PC-9 (cell line): ENCODE data around the gene POU6F2. TPM values are rescaled to one million over a fixed set of nuclear protein-coding genes. Genes with fewer than 3 reads are reported as not detected.

Experiments
- BruUV-seq: library from RNA; stranded (reverse); fragments of 400-500 nt; replicated peaks from 2 replicates; lab custom pipeline; 2021; lab: Mats Ljungman, UMichigan
- CTCF ChIA-PET: fragments of 300-600 bp; sonication (Branson Sonifier 250); formaldehyde crosslinking; loops from one replicate; lab custom pipeline; 2022; ENCODE audit warnings: antibody characterized with exemption; lab: Charles Lee
- POLR2A ChIA-PET: fragments of 300-600 bp; sonication (Branson Sonifier 250); formaldehyde crosslinking; loops from one replicate; lab custom pipeline; 2022; ENCODE audit warnings: antibody characterized with exemption; ENCODE audit not compliant: unreplicated experiment; lab: Charles Lee
- DNase-seq, 2 experiments: peaks; one replicate each; pipeline versions ENCODE4 v3.0.0 to v3.0.0-alpha.2; 2015 to 2022; ENCODE audit warnings: mixed read lengths in 1 of 2
- H2AFZ ChIP-seq: fragments of 200-600 bp; sonication (generic); 2 replicates; pipeline ENCODE4 v1.8.1; 2017; ENCODE audit warnings: antibody characterized with exemption
- H3F3A ChIP-seq: fragments of 200-600 bp; sonication (generic); 2 replicates; pipeline ENCODE4 v1.8.1; 2017; ENCODE audit warnings: antibody characterized with exemption, mild to moderate bottlenecking, low read depth; ENCODE audit not compliant: insufficient read depth
- H3K27ac ChIP-seq: fragments of 200-600 bp; sonication (generic); 2 replicates; pipeline ENCODE4 v1.6.1; 2016; ENCODE audit warnings: mixed run types
- H3K27me3 ChIP-seq: fragments of 200-600 bp; sonication (generic); 2 replicates; pipeline ENCODE4 v1.6.1; 2016; ENCODE audit warnings: low read depth, mixed run types; ENCODE audit not compliant: insufficient read depth
- H3K36me3 ChIP-seq: fragments of 200-600 bp; sonication (generic); 2 replicates; pipeline ENCODE4 v1.6.1; 2016; ENCODE audit warnings: low read depth, mixed run types
- H3K4me1 ChIP-seq: fragments of 200-600 bp; sonication (generic); replicated peaks from 2 replicates; pipeline ENCODE4 v1.6.1; 2016; ENCODE audit warnings: mixed run types; ENCODE audit not compliant: insufficient read depth
- H3K4me2 ChIP-seq: fragments of 200-600 bp; sonication (generic); 2 replicates; pipeline ENCODE4 v1.6.1; 2017; ENCODE audit warnings: mixed run types
- H3K4me3 ChIP-seq: fragments of 200-600 bp; sonication (generic); 2 replicates; pipeline ENCODE4 v1.6.1; 2016; ENCODE audit warnings: mixed run types
- H3K79me2 ChIP-seq: fragments of 200-600 bp; sonication (generic); 2 replicates; pipeline ENCODE4 v1.6.1; 2017; ENCODE audit warnings: low read depth, mixed run types
- H3K9me2 ChIP-seq: fragments of 200-600 bp; sonication (generic); 2 replicates; pipeline ENCODE4 v1.8.1; 2017; ENCODE audit warnings: mild to moderate bottlenecking; ENCODE audit not compliant: insufficient read depth
- H3K9me3 ChIP-seq: fragments of 200-600 bp; sonication (generic); 2 replicates; pipeline ENCODE4 v1.8.1; 2016; ENCODE audit warnings: low read depth; ENCODE audit not compliant: insufficient read depth
- H4K20me1 ChIP-seq: fragments of 200-600 bp; sonication (generic); 2 replicates; pipeline ENCODE4 v1.8.1; 2017; ENCODE audit not compliant: insufficient read depth
- CTCF ChIP-seq: fragments of 200-600 bp; sonication (generic); conservative IDR thresholded peaks from 2 replicates; pipeline ENCODE4 v1.6.1; 2017; ENCODE audit warnings: mixed run types, antibody characterized with exemption, mild to moderate bottlenecking, moderate library complexity
- EZH2 ChIP-seq: fragments of 200-600 bp; sonication (generic); IDR thresholded peaks from 2 replicates; pipeline ENCODE4 v1.8.0; 2017; ENCODE audit warnings: antibody characterized with exemption, low read depth
- intact Hi-C: fragments of 100-400 bp; cut with micrococcal nuclease; formaldehyde crosslinking; loops from one replicate; pipeline ENCODE4 v1.10.0; 2022; ENCODE audit not compliant: unreplicated experiment
- total RNA-seq: library from RNA; stranded (reverse); gene quantifications from 2 replicates; pipeline ENCODE4 v1.2.3, GENCODE V29; 2021

POU6F2 gene
- total RNA-seq, 1 experiment from 2014 or later, result not detected

GRCh38 chr7:39073432-39073831 is 95.7 kb downstream of the POU6F2 start:
- no TSS peak for BruUV-seq
- Histone ChIP-seq H2AFZ (no peak overlapping the region), H3K9me2 (no peaks in the 10 kb centered on the region), H3K36me3 (no peaks in the 10 kb centered on the region), H3K4me1 (no peaks in the 10 kb centered on the region), H3K4me3 (no peak overlapping the region), H3K9me3 (no peaks in the 10 kb centered on the region), H3K79me2 (no peaks in the 10 kb centered on the region), H4K20me1 (no peaks in the 10 kb centered on the region), H3K27me3 (peaks cover 61% of the 10 kb centered on the region), H3K27ac (no peak overlapping the region), H3F3A (no peaks in the 10 kb centered on the region), H3K4me2 (no peak overlapping the region)
- intact Hi-C loops, result no loop called here
- POLR2A ChIA-PET, result no interaction called here
- DNase-seq, result peak in 1 of 2 experiments; percentile 12
- CTCF ChIA-PET, result no interaction called here
- TF ChIP-seq CTCF (no peak), EZH2 (no peak)

GRCh38 chr7:39075210-39075609 is 97.5 kb downstream of the POU6F2 start:
- H3F3A ChIP-seq, result no peaks in the 10 kb centered on the region
- peaks cover 60% of the 10 kb centered on the region for H3K27me3 ChIP-seq
- H3K79me2 ChIP-seq, result no peaks in the 10 kb centered on the region
- no peak overlapping the region for H2AFZ ChIP-seq
- ChIA-PET POLR2A (no interaction called here), CTCF (interaction anchor here (0.6 kb wide), 1 partner anchor 270 kb away, joined by 3 read pairs; no protein-coding TSS in a partner anchor)
- no peak for DNase-seq
- H3K36me3 ChIP-seq, result no peaks in the 10 kb centered on the region
- H3K27ac ChIP-seq, result no peak overlapping the region
- no peak overlapping the region for H3K4me2 ChIP-seq
- no peak overlapping the region for H3K4me3 ChIP-seq
- no peaks in the 10 kb centered on the region; the same call in 1 of the 2 replicates for H3K9me2 ChIP-seq
- H4K20me1 ChIP-seq, result no peaks in the 10 kb centered on the region
- intact Hi-C loops, result loop anchor here (5.0 kb wide), 1 partner anchor 278 kb away; no protein-coding TSS in a partner anchor
- no peaks in the 10 kb centered on the region for H3K9me3 ChIP-seq
- no TSS peak for BruUV-seq
- TF ChIP-seq EZH2, result no peak
- TF ChIP-seq CTCF, result peak; percentile 31; the same call in 1 of the 2 replicates
- H3K4me1 ChIP-seq, result no peaks in the 10 kb centered on the region

GRCh38 chr7:39083781-39084180 is 106.1 kb downstream of the POU6F2 start:
- no TSS peak for BruUV-seq
- Histone ChIP-seq H3K27me3 (peaks cover 73% of the 10 kb centered on the region), H3K79me2 (no peaks in the 10 kb centered on the region), H3K4me3 (no peak overlapping the region), H2AFZ (no peak overlapping the region), H3K36me3 (no peaks in the 10 kb centered on the region), H4K20me1 (no peaks in the 10 kb centered on the region), H3K9me2 (no peaks in the 10 kb centered on the region; the same call in 1 of the 2 replicates), H3K4me2 (no peak overlapping the region), H3K4me1 (no peaks in the 10 kb centered on the region), H3K9me3 (no peaks in the 10 kb centered on the region), H3F3A (no peaks in the 10 kb centered on the region), H3K27ac (no peak overlapping the region)
- intact Hi-C loops, result no loop called here
- POLR2A ChIA-PET, result no interaction called here
- CTCF ChIA-PET, result no interaction called here
- no peak for TF ChIP-seq CTCF
- TF ChIP-seq EZH2, result no peak
- DNase-seq, result no peak
